Adrenal gland (tissue), 12 donors: ENCODE results near the gene RPAIN. TPM values are rescaled to one million over a fixed set of nuclear protein-coding genes. Genes with fewer than 3 reads are reported as not detected.
A peak's percentile ranks its signal among the peaks of the same experiment; 100 is the strongest.

Source experiments
- DNase-seq, 7 donors: peaks; one replicate each; pipeline ENCODE4 v3.0.0-alpha.2; 2019 to 2020
- H3K27ac ChIP-seq, 5 donors: fragments of 200-600 bp; sonication (generic) in 4 of 5; 1 replicate in 3 of 5; 2 replicates in 2 of 5; pipeline versions ENCODE4 v1.5.1 to v1.8.0; 2016 to 2020; ENCODE audit warnings: mild to moderate bottlenecking in 1 of 5
- H3K27me3 ChIP-seq: fragments of 200-600 bp; 2 replicates; pipeline ENCODE4 v1.8.0; 2021
- H3K36me3 ChIP-seq, 2 donors: fragments of 200-600 bp; replicated peaks in 1 of 2; 1 replicate in 1 of 2; 2 replicates in 1 of 2; pipeline versions ENCODE4 v1.5.1 to v1.8.0; 2018 to 2022
- H3K4me1 ChIP-seq, 2 donors: fragments of 200-600 bp; replicated peaks in 1 of 2; 1 replicate in 1 of 2; 2 replicates in 1 of 2; pipeline versions ENCODE4 v1.5.1 to v1.8.0; 2018 to 2021
- H3K4me3 ChIP-seq, 4 donors: fragments of 200-600 bp; sonication (generic) in 3 of 4; one replicate each; pipeline ENCODE4 v1.5.1; 2016 to 2018
- H3K9me3 ChIP-seq, 3 donors: fragments of 200-600 bp; sonication (generic) in 1 of 3; replicated peaks in 1 of 3; 1 replicate in 2 of 3; 2 replicates in 1 of 3; pipeline versions ENCODE4 v1.5.1 to v1.8.0; 2016 to 2021
- POLR2A ChIP-seq, 2 donors: fragments of 450-650 bp; IDR thresholded peaks; one replicate each; pipeline ENCODE4 v1.6.1; 2017; ENCODE audit warnings: antibody characterized with exemption in 2 of 2, mild to moderate bottlenecking in 2 of 2, moderate library complexity in 1 of 2
- WGBS, 4 donors: extraction: QIAGEN DNeasy Blood & Tissue Kit in 2 of 4; methylation state at CpG; one replicate each; pipeline versions ENCODE4 v1.1.5 to v1.1.7; 2013 to 2017; 5-methylcytosine and 5-hydroxymethylcytosine counted together
- intact Hi-C, 2 donors: fragments of 100-400 bp; cut with DNase I; formaldehyde crosslinking; loops; one replicate each; pipeline versions ENCODE4 v1.14.1 to v1.15.0; 2022 to 2023
- polyA plus RNA-seq, 3 donors: library from polyadenylated mRNA; stranded (reverse); fragments of 200-250 nt in 2 of 3; fragments of 350-450 nt in 1 of 3; fragmentation: Illumina TruSeq in 1 of 3; extraction: RNeasy Lipid Tissue Mini Kit (QIAGEN cat#74804) in 1 of 3; gene quantifications; one replicate each; pipeline ENCODE4 v1.2.3, GENCODE V29; 2013 to 2014
- total RNA-seq, 9 donors: library from RNA; depleted of rRNA in 4 of 9; stranded (reverse); fragments of >200 nt in 4 of 9; fragments of 120-200 nt in 1 of 9; fragmentation: NEBNext Ultra II Directional in 1 of 9; extraction: Animal tissue kit (Norgen Biotek cat#: 25700) in 1 of 9; gene quantifications; one replicate each; pipeline versions ENCODE4 v1.1.0 to v1.2.4, GENCODE V29; 2013 to 2023
- TF ChIP-seq, protein P1 (sequence below), 6 experiments: fragments of 450-650 bp in 4 of 6; fragments of 200-600 bp in 2 of 6; sonication (generic) in 1 of 6; IDR thresholded peaks; 1 replicate in 5 of 6; 2 replicates in 1 of 6; pipeline versions ENCODE4 v1.5.1 to v1.8.0; 2016 to 2021; ENCODE audit warnings: antibody characterized with exemption in 6 of 6, mild to moderate bottlenecking in 2 of 6, moderate library complexity in 1 of 6
- donor health status: healthy with polysubstance abuse.
- donor health status: Bipolar disorder and iron deficiency.
- donor health status: DM: yes; HTN: yes; CAD: no.
- donor health status: DM: no; HTN: no; CAD: no.
- donor health status: DM: no; HTN: no; CAD: no.
- donor health status: DM: yes; HTN: yes; CAD: no.

RPAIN gene
- total and polyA plus RNA-seq, 12 donors: 26.1 to 73.6 (median 33.1) TPM

DNA sequence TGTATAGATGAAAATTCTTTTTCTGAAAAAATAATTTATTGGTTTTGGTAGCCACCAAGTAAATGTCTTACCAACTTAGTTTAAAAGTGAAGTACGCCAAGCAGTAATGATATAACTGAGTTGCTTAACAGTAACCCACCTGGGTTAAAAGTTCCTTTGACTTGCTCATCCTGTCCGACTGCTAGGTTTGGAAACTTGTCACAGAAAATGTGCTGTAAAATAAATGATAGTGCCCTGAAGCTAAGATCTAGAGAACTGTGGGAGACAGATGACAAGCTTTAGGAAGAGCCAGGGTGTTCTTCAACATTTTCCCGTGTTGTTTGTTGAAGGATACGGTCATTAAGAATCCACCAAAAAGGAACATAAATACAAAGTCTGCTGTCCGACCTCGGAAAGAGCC, 61.0 kb downstream of the RPAIN start:
- peaks cover 0 to 58% of the 10 kb centered on the region in 2 donors for H3K36me3 ChIP-seq
- TF ChIP-seq POLR2A (IDR thresholded peaks at IDR 0.05): no peak
- TF ChIP-seq, protein P1, sequence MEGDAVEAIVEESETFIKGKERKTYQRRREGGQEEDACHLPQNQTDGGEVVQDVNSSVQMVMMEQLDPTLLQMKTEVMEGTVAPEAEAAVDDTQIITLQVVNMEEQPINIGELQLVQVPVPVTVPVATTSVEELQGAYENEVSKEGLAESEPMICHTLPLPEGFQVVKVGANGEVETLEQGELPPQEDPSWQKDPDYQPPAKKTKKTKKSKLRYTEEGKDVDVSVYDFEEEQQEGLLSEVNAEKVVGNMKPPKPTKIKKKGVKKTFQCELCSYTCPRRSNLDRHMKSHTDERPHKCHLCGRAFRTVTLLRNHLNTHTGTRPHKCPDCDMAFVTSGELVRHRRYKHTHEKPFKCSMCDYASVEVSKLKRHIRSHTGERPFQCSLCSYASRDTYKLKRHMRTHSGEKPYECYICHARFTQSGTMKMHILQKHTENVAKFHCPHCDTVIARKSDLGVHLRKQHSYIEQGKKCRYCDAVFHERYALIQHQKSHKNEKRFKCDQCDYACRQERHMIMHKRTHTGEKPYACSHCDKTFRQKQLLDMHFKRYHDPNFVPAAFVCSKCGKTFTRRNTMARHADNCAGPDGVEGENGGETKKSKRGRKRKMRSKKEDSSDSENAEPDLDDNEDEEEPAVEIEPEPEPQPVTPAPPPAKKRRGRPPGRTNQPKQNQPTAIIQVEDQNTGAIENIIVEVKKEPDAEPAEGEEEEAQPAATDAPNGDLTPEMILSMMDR (IDR thresholded peaks at IDR 0.05): no peak

DNA sequence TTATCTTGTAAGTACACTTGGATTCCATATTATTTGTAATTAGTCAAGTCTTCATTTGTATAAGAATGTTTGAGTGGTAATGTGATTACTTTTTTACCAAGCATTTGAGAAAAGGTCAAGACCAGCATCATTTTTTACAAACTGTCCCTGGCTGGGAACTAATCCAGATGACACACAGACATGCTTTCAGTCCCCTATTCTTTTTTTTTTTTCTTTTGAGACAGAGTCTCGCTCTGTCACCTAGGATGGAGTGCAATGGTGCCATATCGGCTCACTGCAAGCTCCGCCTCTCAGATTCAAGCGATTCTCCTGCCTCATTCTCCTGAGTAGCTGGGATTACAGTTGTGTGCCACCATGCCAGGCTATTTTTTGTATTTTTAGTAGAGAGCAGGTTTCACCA, 61.5 kb downstream of the RPAIN start:
- Histone ChIP-seq H3K27me3 (no peaks in the 10 kb centered on the region), H3K4me1 (peaks cover 0 to 15% of the 10 kb centered on the region in 2 donors), H3K27ac (peak overlapping the region in 1 of 5 donors; percentile 23), H3K9me3 (no peaks in the 10 kb centered on the region), H3K4me3 (no peak overlapping the region), H3K36me3 (peaks cover 0 to 53% of the 10 kb centered on the region in 2 donors)
- DNase-seq: peak in 4 of 7 donors; percentile 37 to 46 (median 42)
- 52 to 79% (median 57%) methylated on average over 4 of the region's 4 CpGs for WGBS, 4 donors
- no peak for TF ChIP-seq POLR2A (IDR thresholded peaks at IDR 0.05)
- TF ChIP-seq, protein P1 (IDR thresholded peaks at IDR 0.05): no peak
- intact Hi-C loops: no loop called here

More for the DNA sequence above, 61.0 kb downstream of the RPAIN start:
- Histone ChIP-seq H3K9me3 (no peaks in the 10 kb centered on the region), H3K4me1 (peaks cover 0 to 15% of the 10 kb centered on the region in 2 donors), H3K27me3 (no peaks in the 10 kb centered on the region), H3K4me3 (no peak overlapping the region), H3K27ac (peak overlapping the region in 2 of 5 donors; percentile 3 to 8)
- no peak for DNase-seq
- 55 to 61% (median 56%) methylated on average over 6 of the region's 6 CpGs for WGBS, 4 donors
- intact Hi-C loops: no loop called here

Other genes starting within 250 kb of the RPAIN start
- 10 to 100 TPM in 1 of 9 donors, 1 to 10 TPM in 7, under 1 TPM in 1; 0.72 to 16.4 (median 5.6) TPM for gene ZNF594, start 228.3 kb upstream of the RPAIN start, total RNA-seq
- 1 to 10 TPM; 1.1 to 4.9 (median 2.7) TPM for gene ZNF594, start 228.3 kb upstream of the RPAIN start, polyA plus RNA-seq
- gene SCIMP, start 185.3 kb upstream of the RPAIN start, total RNA-seq: 10 to 100 TPM in 4 of 9 donors, 1 to 10 TPM in 5; 1.1 to 14.2 (median 9.0) TPM
- 1 to 10 TPM in 2 of 3 donors, under 1 TPM in 1; 0.94 to 4.5 (median 1.7) TPM for gene SCIMP, start 185.3 kb upstream of the RPAIN start, polyA plus RNA-seq
- 10 to 100 TPM; 26.7 to 58.3 (median 48.4) TPM for gene RABEP1, start 137.9 kb upstream of the RPAIN start, total RNA-seq
- gene RABEP1, start 137.9 kb upstream of the RPAIN start, polyA plus RNA-seq: 10 to 100 TPM; 21.1 to 64.5 (median 34.3) TPM
- 10 to 100 TPM; 30.8 to 88.2 (median 56.5) TPM for gene NUP88, start 520 bp upstream of the RPAIN start, total RNA-seq
- 100 to 1,000 TPM in 2 of 3 donors, 10 to 100 TPM in 1; 92.1 to 137 (median 102) TPM for gene NUP88, start 520 bp upstream of the RPAIN start, polyA plus RNA-seq
- 100 to 1,000 TPM; 157 to 283 (median 174) TPM for gene C1QBP, start 19.0 kb downstream of the RPAIN start, total RNA-seq
- 100 to 1,000 TPM in 2 of 3 donors, 10 to 100 TPM in 1; 53.5 to 420 (median 140) TPM for gene C1QBP, start 19.0 kb downstream of the RPAIN start, polyA plus RNA-seq
- 10 to 100 TPM in 4 of 9 donors, 1 to 10 TPM in 5; 7.0 to 14.3 (median 9.0) TPM for gene DHX33, start 48.8 kb downstream of the RPAIN start, total RNA-seq
- gene DHX33, start 48.8 kb downstream of the RPAIN start, polyA plus RNA-seq: 10 to 100 TPM in 1 of 3 donors, 1 to 10 TPM in 2; 6.5 to 12.4 (median 10.0) TPM
- 100 to 1,000 TPM in 2 of 9 donors, 10 to 100 TPM in 7; 25.6 to 165 (median 74.1) TPM for gene DERL2, start 66.0 kb downstream of the RPAIN start, total RNA-seq
- gene DERL2, start 66.0 kb downstream of the RPAIN start, polyA plus RNA-seq: 100 to 1,000 TPM in 1 of 3 donors, 10 to 100 TPM in 2; 79.9 to 146 (median 88.2) TPM
- gene MIS12, start 66.4 kb downstream of the RPAIN start, total RNA-seq: 10 to 100 TPM in 8 of 9 donors, 1 to 10 TPM in 1; 7.1 to 26.4 (median 14.7) TPM
- 10 to 100 TPM; 12.6 to 36.0 (median 18.3) TPM for gene MIS12, start 66.4 kb downstream of the RPAIN start, polyA plus RNA-seq
- gene NLRP1, start 164.3 kb downstream of the RPAIN start, total RNA-seq: 10 to 100 TPM in 6 of 9 donors, 1 to 10 TPM in 3; 6.1 to 74.2 (median 15.1) TPM
- gene NLRP1, start 164.3 kb downstream of the RPAIN start, polyA plus RNA-seq: 10 to 100 TPM; 27.2 to 88.9 (median 35.9) TPM